IMR-90 (cell line): ENCODE results near the gene ZBP1. TPM values are rescaled to one million over a fixed set of nuclear protein-coding genes. Genes with fewer than 3 reads are reported as not detected.

Experiments used
- ATAC-seq: fragments of 200-7000 bp; cut with Tn5 transposase; 2 replicates; pipeline ENCODE4 v1.9.1; 2020; ENCODE audit warnings: low read depth, mild to moderate bottlenecking, moderate library complexity
- BruUV-seq: library from RNA; stranded (reverse); fragments of 400-500 nt; replicated peaks from 2 replicates; lab custom pipeline; 2021; lab: Mats Ljungman, UMichigan
- CTCF ChIA-PET: fragments of 300-600 bp; formaldehyde crosslinking; extraction: SDS; loops from one replicate; lab custom pipeline; 2021; ENCODE audit warnings: antibody characterized with exemption; lab: Yijun Ruan, JAX
- POLR2A ChIA-PET: fragments of 300-600 bp; sonication (Branson Sonifier 250); formaldehyde crosslinking; loops from one replicate; lab custom pipeline; 2022; ENCODE audit warnings: antibody characterized with exemption; ENCODE audit not compliant: unreplicated experiment; lab: Charles Lee
- DNase-seq: peaks from one replicate; pipeline ENCODE4 v3.0.0; 2013
- H2AFZ ChIP-seq: replicated peaks from 2 replicates; pipeline ENCODE3; 2013; ENCODE audit warnings: low read length, mild to moderate bottlenecking; ENCODE audit not compliant: poor library complexity
- H2AK5ac ChIP-seq: 2 replicates; pipeline ENCODE4 v1.6.1; 2013; ENCODE audit warnings: low read depth, low read length, inconsistent platforms
- H2AK9ac ChIP-seq: replicated peaks from 2 replicates; pipeline ENCODE3; 2013; ENCODE audit warnings: mild to moderate bottlenecking, low read depth, low read length, moderate library complexity; ENCODE audit not compliant: poor library complexity
- H2BK120ac ChIP-seq: 2 replicates; pipeline ENCODE4 v1.6.1; 2013; ENCODE audit warnings: low read depth, low read length, inconsistent platforms
- H2BK15ac ChIP-seq: 3 replicates; pipeline ENCODE4 v1.6.1; 2013; ENCODE audit warnings: low read depth, low read length, inconsistent platforms
- H2BK20ac ChIP-seq: 2 replicates; pipeline ENCODE4 v1.6.1; 2013; ENCODE audit warnings: low read depth, mild to moderate bottlenecking, inconsistent platforms, low read length, moderate library complexity
- H2BK5ac ChIP-seq: 2 replicates; pipeline ENCODE4 v1.6.1; 2013; ENCODE audit warnings: mild to moderate bottlenecking, low read depth, low read length, inconsistent platforms; ENCODE audit not compliant: poor library complexity, severe bottlenecking
- H3K14ac ChIP-seq: replicated peaks from 2 replicates; pipeline ENCODE4 v1.6.1; 2013; ENCODE audit warnings: low read depth, low read length, inconsistent platforms
- H3K18ac ChIP-seq: 2 replicates; pipeline ENCODE4 v1.6.1; 2013; ENCODE audit warnings: low read depth, low read length, control low read depth
- H3K23ac ChIP-seq: 2 replicates; pipeline ENCODE4 v1.6.1; 2013; ENCODE audit warnings: low read depth, low read length, inconsistent platforms
- H3K27ac ChIP-seq: 2 replicates; pipeline ENCODE4 v1.5.1; 2013; ENCODE audit warnings: mild to moderate bottlenecking, control low read depth, low read length; ENCODE audit not compliant: insufficient read depth
- H3K27me3 ChIP-seq: 2 replicates; pipeline ENCODE4 v1.6.1; 2013; ENCODE audit warnings: low read length; ENCODE audit not compliant: control insufficient read depth, insufficient read depth
- H3K36me3 ChIP-seq: 2 replicates; pipeline ENCODE4 v1.6.1; 2013; ENCODE audit warnings: low read length, mixed read lengths; ENCODE audit not compliant: control insufficient read depth, insufficient read depth
- H3K4ac ChIP-seq: 2 replicates; pipeline ENCODE4 v1.6.1; 2013; ENCODE audit warnings: low read depth, low read length, inconsistent platforms
- H3K4me1 ChIP-seq: 2 replicates; pipeline ENCODE4 v1.6.1; 2013; ENCODE audit warnings: low read length, mixed read lengths; ENCODE audit not compliant: control insufficient read depth, insufficient read depth
- H3K4me2 ChIP-seq: 2 replicates; pipeline ENCODE4 v1.6.1; 2013; ENCODE audit warnings: low read depth, mild to moderate bottlenecking, control low read depth, low read length, moderate library complexity
- H3K4me3 ChIP-seq: 2 replicates; pipeline ENCODE4 v1.5.1; 2013; ENCODE audit warnings: low read depth, mild to moderate bottlenecking, control low read depth, low read length, moderate library complexity; ENCODE audit not compliant: insufficient read depth
- H3K56ac ChIP-seq: 2 replicates; pipeline ENCODE4 v1.6.1; 2013; ENCODE audit warnings: low read length, inconsistent platforms; ENCODE audit not compliant: insufficient read depth; ENCODE audit errors: extremely low read depth
- H3K79me1 ChIP-seq, 2 experiments: 2 replicates each; pipeline ENCODE4 v1.6.1; 2013; ENCODE audit warnings: low read length in 2 of 2, inconsistent platforms in 1 of 2, low read depth in 1 of 2
- H3K9ac ChIP-seq: 2 replicates; pipeline ENCODE4 v1.6.1; 2013; ENCODE audit warnings: low read depth, low read length, control low read depth
- H3K9me1 ChIP-seq: 2 replicates; pipeline ENCODE4 v1.6.1; 2013; ENCODE audit warnings: low read length, inconsistent platforms; ENCODE audit not compliant: insufficient read depth
- H3K9me3 ChIP-seq: 2 replicates; pipeline ENCODE4 v1.6.1; 2013; ENCODE audit warnings: low read length; ENCODE audit not compliant: control insufficient read depth, insufficient read depth
- H4K20me1 ChIP-seq: 2 replicates; pipeline ENCODE4 v1.6.1; 2013; ENCODE audit warnings: low read length, inconsistent platforms; ENCODE audit not compliant: insufficient read depth
- H4K5ac ChIP-seq: 2 replicates; pipeline ENCODE4 v1.6.1; 2013; ENCODE audit warnings: mild to moderate bottlenecking, low read depth, low read length, control low read depth
- H4K8ac ChIP-seq, 2 experiments: 2 replicates each; pipeline ENCODE4 v1.6.1; 2013; ENCODE audit warnings: low read depth in 2 of 2, low read length in 2 of 2, control low read depth in 1 of 2, inconsistent platforms in 1 of 2
- H4K91ac ChIP-seq: 2 replicates; pipeline ENCODE4 v1.6.1; 2013; ENCODE audit warnings: low read depth, low read length, inconsistent platforms; ENCODE audit not compliant: insufficient read depth
- BHLHE40 ChIP-seq: fragments of 150-350 bp; IDR thresholded peaks from 2 replicates; pipeline ENCODE4 v1.6.1; 2016; ENCODE audit warnings: mild to moderate bottlenecking, low read depth, low read length
- CEBPB ChIP-seq: IDR thresholded peaks from 2 replicates; pipeline ENCODE4 v1.6.1; 2012; ENCODE audit warnings: low read depth, low read length, improper control_type of control experiment
- CHD1 ChIP-seq: IDR thresholded peaks from 2 replicates; pipeline ENCODE4 v1.6.1; 2012; ENCODE audit warnings: low read depth, low read length, improper control_type of control experiment
- CTCF ChIP-seq: conservative IDR thresholded peaks from 2 replicates; pipeline ENCODE4 v1.5.1; 2012; ENCODE audit warnings: mild to moderate bottlenecking, low read depth, low read length, improper control_type of control experiment
- ELK1 ChIP-seq: fragments of 150-350 bp; IDR thresholded peaks from 2 replicates; pipeline ENCODE4 v1.6.1; 2016; ENCODE audit warnings: low read depth, mild to moderate bottlenecking, low read length, moderate library complexity, borderline replicate concordance
- FOS ChIP-seq: fragments of 150-350 bp; IDR thresholded peaks from 2 replicates; pipeline ENCODE4 v1.6.1; 2016; ENCODE audit warnings: low read depth, low read length
- MAFK ChIP-seq: IDR thresholded peaks from 2 replicates; pipeline ENCODE4 v1.6.1; 2012; ENCODE audit warnings: low read depth, low read length, improper control_type of control experiment
- MAZ ChIP-seq: IDR thresholded peaks from 2 replicates; pipeline ENCODE4 v1.6.1; 2012; ENCODE audit warnings: low read depth, mild to moderate bottlenecking, low read length, improper control_type of control experiment, moderate library complexity, borderline replicate concordance
- MXI1 ChIP-seq: IDR thresholded peaks from 2 replicates; pipeline ENCODE4 v1.6.1; 2012; ENCODE audit warnings: low read depth, mild to moderate bottlenecking, low read length, moderate library complexity, borderline replicate concordance
- NFE2L2 ChIP-seq: fragments of 150-350 bp; IDR thresholded peaks from 2 replicates; pipeline ENCODE4 v1.6.1; 2016; ENCODE audit warnings: low read depth, mild to moderate bottlenecking, low read length
- POLR2A ChIP-seq: IDR thresholded peaks from 2 replicates; pipeline ENCODE4 v1.6.1; 2012; ENCODE audit warnings: mild to moderate bottlenecking, low read depth, low read length
- RAD21 ChIP-seq: IDR thresholded peaks from 2 replicates; pipeline ENCODE4 v1.6.1; 2012; ENCODE audit warnings: low read length, improper control_type of control experiment
- RCOR1 ChIP-seq: IDR thresholded peaks from 2 replicates; pipeline ENCODE4 v1.6.1; 2012; ENCODE audit warnings: mild to moderate bottlenecking, low read length, improper control_type of control experiment; ENCODE audit not compliant: insufficient replicate concordance
- RFX5 ChIP-seq: IDR thresholded peaks from 2 replicates; pipeline ENCODE4 v1.8.0; 2012; ENCODE audit warnings: low read depth, mild to moderate bottlenecking, low read length, moderate library complexity
- SMC3 ChIP-seq: fragments of 150-350 bp; IDR thresholded peaks from 2 replicates; pipeline ENCODE4 v1.6.1; 2016; ENCODE audit warnings: low read depth, mild to moderate bottlenecking, antibody characterized with exemption, low read length, moderate library complexity
- USF2 ChIP-seq: fragments of 150-350 bp; IDR thresholded peaks from 2 replicates; pipeline ENCODE4 v1.6.1; 2017; ENCODE audit warnings: mild to moderate bottlenecking, antibody characterized with exemption, low read length, low read depth
- WGBS, 2 experiments: methylation state at CpG; one replicate each; pipeline versions ENCODE4 v1.1.5 to v1.1.7; 2013; ENCODE audit warnings: missing lambda C conversion rate in 2 of 2; ENCODE audit not compliant: insufficient read length in 1 of 2; ENCODE audit errors: extremely low coverage in 2 of 2; 5-methylcytosine and 5-hydroxymethylcytosine counted together
- dilution Hi-C: fragments of 300-500 bp; cut with HindIII; formaldehyde crosslinking; loops from one replicate; pipeline ENCODE4 v1.14.3; 2018; ENCODE audit warnings: low sequenced_read_pairs; ENCODE audit not compliant: unreplicated experiment
- in situ Hi-C: fragments of 300-500 bp; cut with MboI; formaldehyde crosslinking; loops from 3 replicates; pipeline ENCODE4 v1.14.3; 2019; ENCODE audit warnings: low sequenced_read_pairs, inconsistent platforms, mixed read lengths
- intact Hi-C: fragments of 100-400 bp; cut with micrococcal nuclease; formaldehyde crosslinking; loops from 2 replicates; pipeline ENCODE4 v1.10.0; 2022
- polyA plus RNA-seq, 3 experiments: library from polyadenylated mRNA; depleted of rRNA; stranded (reverse); fragments of >200 nt; gene quantifications; 2 replicates each; pipeline ENCODE4 v1.2.3, GENCODE V29; 2012; ENCODE audit warnings: low replicate concordance in 1 of 3
- total RNA-seq: library from RNA; depleted of rRNA; stranded (reverse); fragments of >200 nt; gene quantifications from 2 replicates; pipeline ENCODE4 v1.2.3, GENCODE V29; 2012

ZBP1 gene
- total and polyA plus RNA-seq, 2 of the 4 experiments (the other 2 are of a cell fraction) = not detected

GRCh38 chr20:57578476-57579165, 41.6 kb downstream of the ZBP1 start:
- Histone ChIP-seq H3K56ac (no peak overlapping the region), H3K4me1 (peaks cover 11% of the 10 kb centered on the region), H3K4me3 (no peak overlapping the region), H3K4me2 (no peak overlapping the region), H4K8ac (no peak overlapping the region), H4K91ac (no peak overlapping the region), H3K27me3 (peaks cover 32% of the 10 kb centered on the region), H3K9me1 (no peaks in the 10 kb centered on the region; the same call in 1 of the 2 replicates), H3K79me1 (no peaks in the 10 kb centered on the region), H2AK9ac (no peak overlapping the region), H2BK5ac (no peak overlapping the region), H2BK15ac (no peak overlapping the region), H2BK120ac (no peak overlapping the region), H3K9me3 (no peaks in the 10 kb centered on the region), H2AFZ (no peak overlapping the region), H3K18ac (no peak overlapping the region), H2BK20ac (no peak overlapping the region), H2AK5ac (no peak overlapping the region), H3K4ac (no peak overlapping the region), H4K20me1 (no peaks in the 10 kb centered on the region), H3K36me3 (no peaks in the 10 kb centered on the region), H3K9ac (no peak overlapping the region), H4K5ac (no peak overlapping the region), H3K14ac (no peak overlapping the region), H3K27ac (no peak overlapping the region), H3K23ac (no peak overlapping the region)
- TF ChIP-seq USF2 (no peak), RCOR1 (no peak), BHLHE40 (no peak), SMC3 (no peak), FOS (no peak), CHD1 (no peak), MAZ (no peak), MXI1 (no peak), RFX5 (no peak), POLR2A (no peak), ELK1 (no peak), RAD21 (no peak), NFE2L2 (no peak), MAFK (no peak), CEBPB (no peak), CTCF (no peak)
- intact Hi-C loops = no loop called here
- POLR2A ChIA-PET = no interaction called here
- DNase-seq = no peak
- WGBS, 2 experiments = 0% methylated on average over 1 of the region's 10 CpGs; no CpG with 5 or more reads in 1 of the 2 experiments
- in situ Hi-C loops = no loop called here
- no peak for ATAC-seq
- dilution Hi-C loops = no loop called here
- CTCF ChIA-PET = no interaction called here
- no TSS peak for BruUV-seq
